GM12873 (cell line): ENCODE data around the gene DBH.

Experiments used
- TF ChIP-seq, protein P1 (sequence below): IDR thresholded peaks from 2 replicates; pipeline ENCODE4 v1.5.1; 2012; ENCODE audit warnings: low read depth, mild to moderate bottlenecking, moderate library complexity, low read length, control low read depth; ENCODE audit not compliant: insufficient read depth; ENCODE audit errors: missing control alignments

DBH gene

GRCh38 chr9:133628766-133629165 is 7.4 kb upstream of the DBH start:
- TF ChIP-seq, protein P1, sequence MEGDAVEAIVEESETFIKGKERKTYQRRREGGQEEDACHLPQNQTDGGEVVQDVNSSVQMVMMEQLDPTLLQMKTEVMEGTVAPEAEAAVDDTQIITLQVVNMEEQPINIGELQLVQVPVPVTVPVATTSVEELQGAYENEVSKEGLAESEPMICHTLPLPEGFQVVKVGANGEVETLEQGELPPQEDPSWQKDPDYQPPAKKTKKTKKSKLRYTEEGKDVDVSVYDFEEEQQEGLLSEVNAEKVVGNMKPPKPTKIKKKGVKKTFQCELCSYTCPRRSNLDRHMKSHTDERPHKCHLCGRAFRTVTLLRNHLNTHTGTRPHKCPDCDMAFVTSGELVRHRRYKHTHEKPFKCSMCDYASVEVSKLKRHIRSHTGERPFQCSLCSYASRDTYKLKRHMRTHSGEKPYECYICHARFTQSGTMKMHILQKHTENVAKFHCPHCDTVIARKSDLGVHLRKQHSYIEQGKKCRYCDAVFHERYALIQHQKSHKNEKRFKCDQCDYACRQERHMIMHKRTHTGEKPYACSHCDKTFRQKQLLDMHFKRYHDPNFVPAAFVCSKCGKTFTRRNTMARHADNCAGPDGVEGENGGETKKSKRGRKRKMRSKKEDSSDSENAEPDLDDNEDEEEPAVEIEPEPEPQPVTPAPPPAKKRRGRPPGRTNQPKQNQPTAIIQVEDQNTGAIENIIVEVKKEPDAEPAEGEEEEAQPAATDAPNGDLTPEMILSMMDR: no peak

DNA sequence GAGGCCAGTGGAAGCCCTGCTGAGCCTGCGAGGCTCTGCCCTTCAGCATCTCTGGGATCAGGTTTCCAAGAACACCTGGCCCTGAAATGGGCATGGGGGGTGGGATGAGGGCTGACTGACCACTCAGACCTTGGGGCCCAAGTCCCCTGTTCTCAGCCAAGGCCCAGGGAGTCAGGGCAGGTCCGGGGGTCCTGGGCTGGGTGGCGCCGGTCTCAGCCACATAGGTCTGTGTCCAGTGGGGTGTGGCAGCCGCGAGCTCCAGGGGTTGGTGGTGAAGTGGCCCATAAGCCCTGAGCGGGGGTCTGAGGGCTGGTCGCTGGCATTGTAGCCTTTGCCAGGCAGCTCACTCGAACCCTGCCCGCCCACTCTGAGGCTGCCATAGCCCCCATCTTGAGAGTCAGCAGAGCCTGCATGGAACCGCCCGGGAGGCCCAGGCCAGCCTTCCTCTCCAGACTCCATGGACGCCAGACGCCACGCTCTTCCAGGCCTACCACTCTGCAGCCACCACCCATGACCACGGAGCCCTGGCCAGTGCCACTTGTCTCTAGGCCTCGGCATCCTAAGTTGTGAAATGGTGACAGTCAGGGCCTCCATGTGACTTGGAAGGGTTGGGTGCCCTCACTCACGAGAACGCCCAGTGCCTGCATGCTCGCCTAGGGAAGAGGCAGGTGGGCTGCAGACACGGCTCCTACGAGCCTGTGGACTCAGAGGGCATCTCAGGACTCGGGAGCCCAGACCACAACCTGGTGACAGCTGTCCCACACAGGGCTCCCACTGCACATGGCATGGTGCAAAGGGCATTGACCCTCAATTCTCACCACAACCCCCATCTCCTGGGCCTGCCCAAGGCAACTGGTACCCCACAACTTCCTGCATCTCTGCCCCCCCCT is 6.7 kb upstream of the DBH start:
- TF ChIP-seq, protein P1: no peak

GRCh38 chr9:133631111-133631510 is 5.1 kb upstream of the DBH start:
- TF ChIP-seq, protein P1: no peak

DNA sequence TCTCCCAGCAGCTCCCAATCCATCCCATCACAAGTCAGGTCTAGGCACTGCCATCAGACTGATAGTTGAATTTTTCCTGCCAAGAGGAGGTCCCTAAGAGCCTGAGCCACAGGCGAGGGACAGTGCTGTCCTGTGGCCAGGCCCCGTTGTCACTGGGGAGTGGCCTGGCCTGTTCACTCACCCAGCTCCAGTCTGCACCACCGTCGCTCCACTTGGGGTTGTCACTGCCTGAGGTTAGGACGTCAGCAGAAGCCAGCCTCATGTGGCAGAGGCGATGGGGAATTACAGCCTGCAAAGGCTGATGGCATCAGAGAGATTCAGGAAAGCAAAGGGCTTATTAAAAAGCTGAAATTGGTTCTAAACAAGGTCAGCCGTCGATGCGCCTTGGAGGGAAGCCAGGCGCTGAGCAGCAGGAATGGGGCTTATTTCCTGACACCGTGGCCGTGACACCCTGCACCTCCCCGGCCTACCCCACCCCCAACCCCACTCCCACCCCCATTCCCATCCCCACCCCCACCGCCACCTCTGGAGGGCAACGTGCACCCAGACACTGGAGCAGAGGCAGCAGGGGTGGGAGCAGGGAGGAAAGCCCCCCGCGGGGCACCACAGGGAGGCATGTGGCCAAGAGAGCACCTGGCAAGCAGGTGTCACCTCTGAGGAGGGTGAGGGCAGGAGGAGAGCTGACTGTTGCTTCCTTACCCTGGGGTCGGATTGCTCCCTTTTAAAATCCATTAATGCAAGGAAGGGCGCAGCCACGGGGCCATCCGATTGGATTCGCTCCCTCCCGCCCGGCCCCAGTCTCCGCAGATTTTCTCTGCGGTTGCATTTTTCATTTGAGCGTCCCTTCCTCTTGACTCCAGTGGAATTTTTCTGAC is 3.1 kb upstream of the DBH start:
- TF ChIP-seq, protein P1: no peak

DNA sequence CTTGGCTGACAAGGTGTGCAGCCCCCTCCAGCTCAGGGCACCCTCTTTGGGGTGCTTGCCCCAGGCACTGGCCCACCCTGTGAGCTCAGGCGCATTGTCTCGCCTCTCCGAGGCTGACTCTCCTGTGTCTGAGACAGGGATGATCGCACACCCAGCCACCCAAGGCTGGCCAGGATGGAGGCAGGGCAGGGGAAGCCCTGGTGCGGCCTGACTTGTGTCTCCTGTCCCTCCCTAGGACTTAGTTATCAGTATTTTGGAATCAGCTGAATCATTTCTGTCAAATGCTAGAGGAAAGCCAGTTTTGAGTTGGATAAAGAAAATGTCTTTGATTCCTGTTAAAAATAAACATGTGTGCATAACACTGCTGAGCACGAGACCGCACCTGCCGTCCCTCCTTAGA is 2.5 kb upstream of the DBH start:
- TF ChIP-seq, protein P1: no peak

DNA sequence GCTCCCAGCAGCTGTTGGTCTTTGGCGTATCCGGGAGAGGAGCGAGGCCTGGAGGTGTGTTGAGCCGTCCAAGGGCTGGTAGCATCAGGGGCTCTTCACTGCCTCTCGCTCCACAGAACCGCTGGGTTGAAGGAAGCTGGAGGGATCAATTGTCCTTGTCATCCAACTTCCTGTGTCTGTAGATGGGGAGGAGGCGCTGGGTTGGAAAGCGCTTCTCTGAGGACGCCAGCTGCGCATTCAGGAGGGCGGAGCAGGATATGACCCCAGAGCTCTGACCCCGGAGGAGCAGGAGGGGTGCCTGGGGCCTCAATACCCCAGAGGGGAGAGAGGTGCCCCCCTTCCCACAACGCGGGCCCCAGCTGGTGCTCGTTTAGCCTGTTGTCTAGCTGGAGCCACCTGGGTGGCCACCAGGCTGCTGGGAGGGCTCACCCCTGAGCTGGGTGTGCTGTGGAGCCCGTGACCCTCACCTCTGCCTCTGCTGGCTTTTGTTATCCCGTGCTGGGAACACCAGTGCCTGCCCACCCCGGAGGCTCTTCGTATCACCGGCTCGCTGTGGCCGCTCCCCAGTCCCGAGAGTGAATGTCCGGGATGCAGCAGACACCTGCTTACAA is 2.0 kb upstream of the DBH start:
- TF ChIP-seq, protein P1: no peak

GRCh38 chr9:133635098-133635497 is 1.1 kb upstream of the DBH start:
- TF ChIP-seq, protein P1: no peak
